ENCODE results near the gene SBNO2.

- no peak for TF ChIP-seq SIN3A (IDR thresholded peaks at IDR 0.05; ENCODE audit: borderline replicate concordance, insufficient read depth, low read length)
- TF ChIP-seq POLR2AphosphoS5 (IDR thresholded peaks at IDR 0.05; ENCODE audit: low read depth, low read length) = no peak
- TF ChIP-seq TAF1 (IDR thresholded peaks at IDR 0.05; ENCODE audit: borderline replicate concordance, insufficient read depth, low read length) = no peak
- TF ChIP-seq, protein P1, sequence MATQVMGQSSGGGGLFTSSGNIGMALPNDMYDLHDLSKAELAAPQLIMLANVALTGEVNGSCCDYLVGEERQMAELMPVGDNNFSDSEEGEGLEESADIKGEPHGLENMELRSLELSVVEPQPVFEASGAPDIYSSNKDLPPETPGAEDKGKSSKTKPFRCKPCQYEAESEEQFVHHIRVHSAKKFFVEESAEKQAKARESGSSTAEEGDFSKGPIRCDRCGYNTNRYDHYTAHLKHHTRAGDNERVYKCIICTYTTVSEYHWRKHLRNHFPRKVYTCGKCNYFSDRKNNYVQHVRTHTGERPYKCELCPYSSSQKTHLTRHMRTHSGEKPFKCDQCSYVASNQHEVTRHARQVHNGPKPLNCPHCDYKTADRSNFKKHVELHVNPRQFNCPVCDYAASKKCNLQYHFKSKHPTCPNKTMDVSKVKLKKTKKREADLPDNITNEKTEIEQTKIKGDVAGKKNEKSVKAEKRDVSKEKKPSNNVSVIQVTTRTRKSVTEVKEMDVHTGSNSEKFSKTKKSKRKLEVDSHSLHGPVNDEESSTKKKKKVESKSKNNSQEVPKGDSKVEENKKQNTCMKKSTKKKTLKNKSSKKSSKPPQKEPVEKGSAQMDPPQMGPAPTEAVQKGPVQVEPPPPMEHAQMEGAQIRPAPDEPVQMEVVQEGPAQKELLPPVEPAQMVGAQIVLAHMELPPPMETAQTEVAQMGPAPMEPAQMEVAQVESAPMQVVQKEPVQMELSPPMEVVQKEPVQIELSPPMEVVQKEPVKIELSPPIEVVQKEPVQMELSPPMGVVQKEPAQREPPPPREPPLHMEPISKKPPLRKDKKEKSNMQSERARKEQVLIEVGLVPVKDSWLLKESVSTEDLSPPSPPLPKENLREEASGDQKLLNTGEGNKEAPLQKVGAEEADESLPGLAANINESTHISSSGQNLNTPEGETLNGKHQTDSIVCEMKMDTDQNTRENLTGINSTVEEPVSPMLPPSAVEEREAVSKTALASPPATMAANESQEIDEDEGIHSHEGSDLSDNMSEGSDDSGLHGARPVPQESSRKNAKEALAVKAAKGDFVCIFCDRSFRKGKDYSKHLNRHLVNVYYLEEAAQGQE (IDR thresholded peaks at IDR 0.05; ENCODE audit: insufficient read depth in 1 of 2, low read depth in 2 of 2, low read length in 2 of 2) = no peak
- no peak for TF ChIP-seq FOXP2 (optimal IDR thresholded peaks at IDR 0.05; ENCODE audit: borderline replicate concordance, extremely low read depth, extremely low read length, insufficient read depth)
Observed at GRCh38 chr19:1153891-1154730, 20.0 kb downstream of the SBNO2 start.
